Measurements from ENCODE around the gene STK32C.
"Not testable (repeated sequence)": the region's sequence is repeated elsewhere in the genome, so short reads cannot be mapped to it uniquely, and the experiment has no call there.

Gene STK32C

GRCh38 chr10:132339276-132339675 is 31.5 kb upstream of the STK32C start:
- FAIRE-seq: no peak

GRCh38 chr10:132338876-132339275 is 31.1 kb upstream of the STK32C start:
- FAIRE-seq (no peak), DNase-seq (ENCODE audit: extremely low spot score, insufficient read length, low read depth) (no peak)

More at GRCh38 chr10:132339276-132339675, 31.5 kb upstream of the STK32C start:
- DNase-seq (ENCODE audit: extremely low spot score, insufficient read length, low read depth): no peak

- not testable (repeated sequence) for DNase-seq (ENCODE audit: extremely low spot score, insufficient read length, low read depth); FAIRE-seq
Observed at GRCh38 chr10:132337854-132338253, 30.1 kb upstream of the STK32C start.

GRCh38 chr10:132336919-132337407 is 29.2 kb upstream of the STK32C start:
- FAIRE-seq (no peak), DNase-seq (ENCODE audit: extremely low spot score, insufficient read length, low read depth) (no peak)

GRCh38 chr10:132336064-132336746 is 28.5 kb upstream of the STK32C start:
- no peak for FAIRE-seq

GRCh38 chr10:132335189-132336063 is 27.7 kb upstream of the STK32C start:
- no peak for DNase-seq (ENCODE audit: extremely low spot score, insufficient read length, low read depth)
- no peak for FAIRE-seq

More at GRCh38 chr10:132336064-132336746, 28.5 kb upstream of the STK32C start:
- no peak for DNase-seq (ENCODE audit: extremely low spot score, insufficient read length, low read depth)

GRCh38 chr10:132334631-132335188 is 27.0 kb upstream of the STK32C start:
- no peak for FAIRE-seq

GRCh38 chr10:132333386-132333785 is 25.6 kb upstream of the STK32C start:
- no peak for FAIRE-seq
- no peak for DNase-seq (ENCODE audit: extremely low spot score, insufficient read length, low read depth)

More at GRCh38 chr10:132334631-132335188, 27.0 kb upstream of the STK32C start:
- no peak for DNase-seq (ENCODE audit: extremely low spot score, insufficient read length, low read depth)

- DNase-seq (ENCODE audit: extremely low spot score, insufficient read length, low read depth) (no peak), FAIRE-seq (peak; percentile 54)
Observed at GRCh38 chr10:132332433-132332754, 24.6 kb upstream of the STK32C start.

- DNase-seq (ENCODE audit: extremely low spot score, insufficient read length, low read depth) (peak; percentile 100), FAIRE-seq (peak; percentile 84)
Observed at GRCh38 chr10:132331601-132332432, 24.1 kb upstream of the STK32C start, which contains the start of gene LRRC27. Gene LRRC27 (plus strand): TSS chr10:132332193. CDS start chr10:132333525, 1,332 bp downstream.

- FAIRE-seq: no peak
Observed at GRCh38 chr10:132330486-132330833, 22.7 kb upstream of the STK32C start.

GRCh38 chr10:132329565-132330485 is 22.1 kb upstream of the STK32C start:
- FAIRE-seq (peak; percentile 84), DNase-seq (ENCODE audit: extremely low spot score, insufficient read length, low read depth) (no peak)

More at GRCh38 chr10:132330486-132330833, 22.7 kb upstream of the STK32C start:
- DNase-seq (ENCODE audit: extremely low spot score, insufficient read length, low read depth): no peak

GRCh38 chr10:132328738-132329137 is 21.0 kb upstream of the STK32C start:
- DNase-seq (ENCODE audit: extremely low spot score, insufficient read length, low read depth): no peak
- no peak for FAIRE-seq

- DNase-seq (ENCODE audit: extremely low spot score, insufficient read length, low read depth): no peak
- no peak for FAIRE-seq
Observed at GRCh38 chr10:132328106-132328505, 20.4 kb upstream of the STK32C start.

GRCh38 chr10:132326925-132327324 is 19.2 kb upstream of the STK32C start:
- peak; percentile 49 for FAIRE-seq

GRCh38 chr10:132326344-132326889 is 18.7 kb upstream of the STK32C start:
- DNase-seq (ENCODE audit: extremely low spot score, insufficient read length, low read depth) (no peak), FAIRE-seq (peak; percentile 5)

More at GRCh38 chr10:132326925-132327324, 19.2 kb upstream of the STK32C start:
- DNase-seq (ENCODE audit: extremely low spot score, insufficient read length, low read depth): no peak

- DNase-seq (ENCODE audit: extremely low spot score, insufficient read length, low read depth) (no peak), FAIRE-seq (no peak)
Observed at GRCh38 chr10:132324186-132324585, 16.4 kb upstream of the STK32C start.

- no peak for FAIRE-seq
- no peak for DNase-seq (ENCODE audit: extremely low spot score, insufficient read length, low read depth)
Observed at GRCh38 chr10:132322586-132323048, 14.9 kb upstream of the STK32C start.

Measured in GM18507 (cell line).